ENCODE measurements around the gene NOVA2. TPM values are rescaled to one million over a fixed set of nuclear protein-coding genes. Genes with fewer than 3 reads are reported as not detected.
A peak's percentile ranks its signal among the peaks of the same experiment; 100 is the strongest.
"Not testable (repeated sequence)": the region's sequence is repeated elsewhere in the genome, so short reads cannot be mapped to it uniquely, and the experiment has no call there.

The NOVA2 gene
- polyA plus RNA-seq, 3 donors = not detected

DNA sequence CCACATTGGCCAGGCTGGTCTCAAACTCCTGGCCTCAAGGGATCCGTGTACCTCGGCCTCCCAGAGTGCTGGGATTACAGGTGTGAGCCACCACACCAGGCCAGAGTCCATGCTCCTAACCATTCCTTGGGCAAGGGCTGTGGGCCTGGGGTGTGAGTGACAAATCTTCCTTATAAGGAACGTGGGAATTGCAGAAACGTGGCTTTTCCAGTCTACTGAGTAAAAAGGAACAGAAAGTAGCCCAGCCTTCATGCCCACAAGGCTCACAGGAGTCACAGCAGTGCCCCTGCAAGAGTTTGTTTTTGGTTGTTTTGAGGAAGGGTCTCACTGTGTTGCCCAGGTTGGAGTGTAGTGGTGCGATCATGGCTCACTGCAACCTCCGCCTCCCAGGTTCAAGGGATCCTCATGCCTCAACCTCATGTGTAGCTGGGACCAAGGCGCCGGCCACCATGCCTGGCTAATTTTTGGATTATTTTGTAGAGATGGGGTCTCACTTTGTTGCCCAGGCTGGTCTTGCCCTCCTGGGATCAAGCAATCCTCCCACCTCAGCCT lies 76.3 kb downstream of the NOVA2 start:
- TF ChIP-seq, protein P1, sequence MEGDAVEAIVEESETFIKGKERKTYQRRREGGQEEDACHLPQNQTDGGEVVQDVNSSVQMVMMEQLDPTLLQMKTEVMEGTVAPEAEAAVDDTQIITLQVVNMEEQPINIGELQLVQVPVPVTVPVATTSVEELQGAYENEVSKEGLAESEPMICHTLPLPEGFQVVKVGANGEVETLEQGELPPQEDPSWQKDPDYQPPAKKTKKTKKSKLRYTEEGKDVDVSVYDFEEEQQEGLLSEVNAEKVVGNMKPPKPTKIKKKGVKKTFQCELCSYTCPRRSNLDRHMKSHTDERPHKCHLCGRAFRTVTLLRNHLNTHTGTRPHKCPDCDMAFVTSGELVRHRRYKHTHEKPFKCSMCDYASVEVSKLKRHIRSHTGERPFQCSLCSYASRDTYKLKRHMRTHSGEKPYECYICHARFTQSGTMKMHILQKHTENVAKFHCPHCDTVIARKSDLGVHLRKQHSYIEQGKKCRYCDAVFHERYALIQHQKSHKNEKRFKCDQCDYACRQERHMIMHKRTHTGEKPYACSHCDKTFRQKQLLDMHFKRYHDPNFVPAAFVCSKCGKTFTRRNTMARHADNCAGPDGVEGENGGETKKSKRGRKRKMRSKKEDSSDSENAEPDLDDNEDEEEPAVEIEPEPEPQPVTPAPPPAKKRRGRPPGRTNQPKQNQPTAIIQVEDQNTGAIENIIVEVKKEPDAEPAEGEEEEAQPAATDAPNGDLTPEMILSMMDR (IDR thresholded peaks at IDR 0.05) = no peak
- H3K9me3 ChIP-seq (replicated peaks in 1 of 2; ENCODE audit: control insufficient read depth in 1 of 2, insufficient read depth in 1 of 2, low read length in 2 of 2) = no peaks in the 10 kb centered on the region
- H3K27ac ChIP-seq (ENCODE audit: low read depth in 1 of 2, low read length in 2 of 2) = no peak overlapping the region
- H3K36me3 Mint-ChIP-seq = peaks cover 38 to 59% of the 10 kb centered on the region in 2 donors
- H3K4me3 ChIP-seq (replicated peaks in 1 of 3; ENCODE audit: low read depth in 2 of 3, low read length in 3 of 3) = no peak overlapping the region
- no peak overlapping the region for H2AFZ ChIP-seq (ENCODE audit: insufficient read depth, low read depth, low read length, poor library complexity, severe bottlenecking)
- peaks cover 30% of the 10 kb centered on the region for H3K4me1 Mint-ChIP-seq
- H3K4me1 ChIP-seq (ENCODE audit: control insufficient read depth in 1 of 2, insufficient read depth in 2 of 2, low read length in 2 of 2) = peaks cover 27 to 37% of the 10 kb centered on the region in 2 donors
- H4K20me1 ChIP-seq (ENCODE audit: insufficient read depth, low read length) = peaks cover 19% of the 10 kb centered on the region
- H3K9me3 Mint-ChIP-seq = peaks cover 0 to 2% (median 0%) of the 10 kb centered on the region in 7 donors
- peak in 1 of 3 donors; percentile 65 for DNase-seq
- peaks cover 0 to 3% (median 2%) of the 10 kb centered on the region in 3 donors for H3K27me3 Mint-ChIP-seq (ENCODE audit: low read depth in 3 of 3)
- peaks cover 18% of the 10 kb centered on the region for H3K79me2 ChIP-seq (ENCODE audit: insufficient read depth, low read length)
- intact Hi-C loops (cut with micrococcal nuclease) = no loop called here
- H3K9ac ChIP-seq (ENCODE audit: insufficient read depth, low read length, poor library complexity, severe bottlenecking) = no peak overlapping the region
- peaks cover 29 to 57% of the 10 kb centered on the region in 2 donors for H3K36me3 ChIP-seq (replicated peaks in 1 of 2; ENCODE audit: control insufficient read depth in 1 of 2, insufficient read depth in 2 of 2, low read length in 2 of 2)
- no peaks in the 10 kb centered on the region for H3K27me3 ChIP-seq (ENCODE audit: control insufficient read depth in 2 of 2, insufficient read depth in 2 of 2, low read length in 2 of 2)
- no peak overlapping the region for H3K4me2 ChIP-seq (replicated peaks; ENCODE audit: extremely low read depth, low read length, poor library complexity, severe bottlenecking)
- no peak overlapping the region for H3K4me3 Mint-ChIP-seq
- 52% methylated on average over 5 of the region's 8 CpGs for WGBS (ENCODE audit: insufficient coverage)
- no peak overlapping the region for H3K27ac Mint-ChIP-seq

GRCh38 chr19:45895983-45896599 lies 77.6 kb downstream of the NOVA2 start:
- peaks cover 19% of the 10 kb centered on the region for H4K20me1 ChIP-seq (ENCODE audit: insufficient read depth, low read length)
- H3K4me2 ChIP-seq (replicated peaks; ENCODE audit: extremely low read depth, low read length, poor library complexity, severe bottlenecking); H3K27me3 Mint-ChIP-seq (ENCODE audit: low read depth in 3 of 3); H3K27me3 ChIP-seq (ENCODE audit: control insufficient read depth in 2 of 2, insufficient read depth in 2 of 2, low read length in 2 of 2); intact Hi-C loops (cut with micrococcal nuclease); H3K27ac Mint-ChIP-seq; H3K4me3 ChIP-seq (replicated peaks in 1 of 3; ENCODE audit: low read depth in 2 of 3, low read length in 3 of 3); H2AFZ ChIP-seq (ENCODE audit: insufficient read depth, low read depth, low read length, poor library complexity, severe bottlenecking); H3K9me3 ChIP-seq (replicated peaks in 1 of 2; ENCODE audit: control insufficient read depth in 1 of 2, insufficient read depth in 1 of 2, low read length in 2 of 2); H3K4me3 Mint-ChIP-seq; H3K27ac ChIP-seq (ENCODE audit: low read depth in 1 of 2, low read length in 2 of 2); DNase-seq; H3K9ac ChIP-seq (ENCODE audit: insufficient read depth, low read length, poor library complexity, severe bottlenecking); H3K79me2 ChIP-seq (ENCODE audit: insufficient read depth, low read length); H3K9me3 Mint-ChIP-seq: not testable (repeated sequence)
- peaks cover 23 to 25% of the 10 kb centered on the region in 2 donors for H3K4me1 ChIP-seq (ENCODE audit: control insufficient read depth in 1 of 2, insufficient read depth in 2 of 2, low read length in 2 of 2)
- WGBS (ENCODE audit: insufficient coverage) = 96% methylated on average over 8 of the region's 12 CpGs
- H3K36me3 ChIP-seq (replicated peaks in 1 of 2; ENCODE audit: control insufficient read depth in 1 of 2, insufficient read depth in 2 of 2, low read length in 2 of 2) = peaks cover 29 to 57% of the 10 kb centered on the region in 2 donors
- Mint-ChIP-seq H3K36me3 (peaks cover 38 to 70% of the 10 kb centered on the region in 2 donors), H3K4me1 (peaks cover 28% of the 10 kb centered on the region)

Measured in CD14-positive monocyte (primary cell).